Trophoblast cell (in vitro differentiated cells and primary cell): Measurements from ENCODE around the gene TNS3.
A peak's percentile ranks its signal among the peaks of the same experiment; 100 is the strongest.

Source experiments
- DNase-seq, 2 donors: peaks; one replicate each; pipeline ENCODE4 v3.0.0-alpha.2; 2016
- H2AFZ ChIP-seq: 2 replicates; pipeline ENCODE4 v1.6.1; 2013; ENCODE audit warnings: low read length, moderate library complexity, mild to moderate bottlenecking; ENCODE audit not compliant: insufficient read depth, poor library complexity
- H2AK5ac ChIP-seq: 2 replicates; pipeline ENCODE4 v1.6.1; 2013; ENCODE audit warnings: mild to moderate bottlenecking, low read length
- H2BK120ac ChIP-seq: 2 replicates; pipeline ENCODE4 v1.6.1; 2013; ENCODE audit warnings: low read length, mild to moderate bottlenecking, moderate library complexity; ENCODE audit not compliant: insufficient read depth, poor library complexity
- H2BK12ac ChIP-seq: 2 replicates; pipeline ENCODE4 v1.6.1; 2013; ENCODE audit warnings: mild to moderate bottlenecking, low read length, moderate library complexity
- H2BK5ac ChIP-seq: 2 replicates; pipeline ENCODE4 v1.6.1; 2013; ENCODE audit warnings: low read length, low read depth, moderate library complexity, mild to moderate bottlenecking; ENCODE audit not compliant: poor library complexity
- H3K14ac ChIP-seq: 2 replicates; pipeline ENCODE4 v1.6.1; 2013; ENCODE audit warnings: mild to moderate bottlenecking, low read length
- H3K18ac ChIP-seq: 2 replicates; pipeline ENCODE4 v1.6.1; 2013; ENCODE audit warnings: mild to moderate bottlenecking, low read length
- H3K23ac ChIP-seq: 2 replicates; pipeline ENCODE4 v1.6.1; 2013; ENCODE audit warnings: low read length
- H3K27ac ChIP-seq: 2 replicates; pipeline ENCODE4 v1.5.1; 2013; ENCODE audit warnings: low read depth, mild to moderate bottlenecking, inconsistent platforms, low read length, moderate library complexity
- H3K27me3 ChIP-seq: 2 replicates; pipeline ENCODE4 v1.6.1; 2013; ENCODE audit warnings: inconsistent platforms, mild to moderate bottlenecking, low read length, moderate library complexity; ENCODE audit not compliant: insufficient read depth
- H3K36me3 ChIP-seq, 2 experiments: 1 replicate in 1 of 2; 2 replicates in 1 of 2; pipeline ENCODE4 v1.6.1; 2013; ENCODE audit warnings: low read length in 2 of 2, mild to moderate bottlenecking in 2 of 2, moderate library complexity in 1 of 2; ENCODE audit not compliant: insufficient read depth in 2 of 2, control insufficient read depth in 1 of 2
- H3K4ac ChIP-seq: 2 replicates; pipeline ENCODE4 v1.6.1; 2013; ENCODE audit warnings: low read depth, mild to moderate bottlenecking, low read length, moderate library complexity
- H3K4me1 ChIP-seq, 2 experiments: 1 replicate in 1 of 2; 2 replicates in 1 of 2; pipeline ENCODE4 v1.6.1; 2013; ENCODE audit warnings: low read length in 2 of 2, mild to moderate bottlenecking in 2 of 2, moderate library complexity in 1 of 2; ENCODE audit not compliant: insufficient read depth in 2 of 2, control insufficient read depth in 1 of 2
- H3K4me2 ChIP-seq: 2 replicates; pipeline ENCODE4 v1.6.1; 2013; ENCODE audit warnings: inconsistent platforms, mild to moderate bottlenecking, low read length, moderate library complexity
- H3K4me3 ChIP-seq: 2 replicates; pipeline ENCODE4 v1.5.1; 2013; ENCODE audit warnings: mild to moderate bottlenecking, low read depth, low read length, inconsistent platforms
- H3K79me1 ChIP-seq: one replicate; pipeline ENCODE4 v1.6.1; 2013; ENCODE audit warnings: low read length
- H3K79me2 ChIP-seq: 2 replicates; pipeline ENCODE4 v1.6.1; 2013; ENCODE audit warnings: low read length, mild to moderate bottlenecking; ENCODE audit not compliant: control insufficient read depth, insufficient read depth, poor library complexity
- H3K9ac ChIP-seq: 2 replicates; pipeline ENCODE4 v1.6.1; 2013; ENCODE audit warnings: mild to moderate bottlenecking, low read length
- H3K9me3 ChIP-seq: 2 replicates; pipeline ENCODE4 v1.6.1; 2013; ENCODE audit warnings: low read depth, mild to moderate bottlenecking, control low read depth, inconsistent platforms, low read length; ENCODE audit not compliant: insufficient read depth
- H4K12ac ChIP-seq: 2 replicates; pipeline ENCODE4 v1.6.1; 2013; ENCODE audit warnings: low read depth, mild to moderate bottlenecking, low read length, moderate library complexity
- H4K8ac ChIP-seq: 2 replicates; pipeline ENCODE4 v1.6.1; 2013; ENCODE audit warnings: low read depth, mild to moderate bottlenecking, low read length, moderate library complexity
- H4K91ac ChIP-seq: one replicate; pipeline ENCODE4 v1.6.1; 2013; ENCODE audit warnings: low read depth, mild to moderate bottlenecking, low read length, moderate library complexity
- WGBS: extraction: QIAGEN DNeasy Blood & Tissue Kit; methylation state at CpG from one replicate; pipeline ENCODE4 v1.1.7; 2013; ENCODE audit warnings: missing lambda C conversion rate; ENCODE audit not compliant: insufficient read length, insufficient coverage; ENCODE audit errors: extremely low coverage; 5-methylcytosine and 5-hydroxymethylcytosine counted together

TNS3 gene

DNA sequence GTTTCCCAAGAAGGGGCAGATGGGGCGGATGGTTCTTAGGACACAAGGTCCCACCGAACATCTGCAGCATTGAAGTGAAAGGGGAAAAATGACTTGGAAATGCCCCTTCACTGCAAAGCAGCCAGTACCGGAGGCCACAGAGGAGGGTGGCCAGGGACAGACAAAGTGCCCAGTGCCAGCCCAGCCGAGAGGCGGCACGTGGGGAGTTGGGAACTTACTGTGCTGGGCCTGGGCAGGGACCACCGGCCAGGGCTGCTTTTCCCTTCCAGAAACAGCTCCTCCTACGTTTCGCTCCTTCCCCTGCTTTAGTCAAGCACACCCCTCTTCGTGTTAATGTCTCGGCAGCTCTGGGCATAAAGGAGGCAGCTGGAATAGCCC, 129.2 kb downstream of the TNS3 start:
- Histone ChIP-seq H3K36me3 (peaks cover 28 to 35% of the 10 kb centered on the region in 2 experiments), H3K4ac (peak overlapping the region; percentile 76), H3K18ac (peak overlapping the region; percentile 34), H3K14ac (peak overlapping the region; percentile 25), H3K9ac (no peak overlapping the region), H2BK5ac (peak overlapping the region; percentile 42), H3K4me1 (peaks cover 26 to 30% of the 10 kb centered on the region in 2 experiments), H3K79me2 (peaks cover 16% of the 10 kb centered on the region), H3K4me2 (no peak overlapping the region), H3K79me1 (peaks cover 26% of the 10 kb centered on the region), H3K4me3 (no peak overlapping the region), H4K12ac (peak overlapping the region; percentile 15), H4K8ac (peak overlapping the region; percentile 30), H2BK12ac (peak overlapping the region; percentile 9), H2BK120ac (peak overlapping the region; percentile 16), H4K91ac (peak overlapping the region; percentile 52), H3K27me3 (no peaks in the 10 kb centered on the region), H2AK5ac (peak overlapping the region; percentile 1), H3K23ac (no peak overlapping the region), H3K27ac (peak overlapping the region; percentile 44), H2AFZ (no peak overlapping the region), H3K9me3 (no peaks in the 10 kb centered on the region)
- WGBS: no CpG with 5 or more reads among the region's 11 CpGs
- no peak for DNase-seq

DNA sequence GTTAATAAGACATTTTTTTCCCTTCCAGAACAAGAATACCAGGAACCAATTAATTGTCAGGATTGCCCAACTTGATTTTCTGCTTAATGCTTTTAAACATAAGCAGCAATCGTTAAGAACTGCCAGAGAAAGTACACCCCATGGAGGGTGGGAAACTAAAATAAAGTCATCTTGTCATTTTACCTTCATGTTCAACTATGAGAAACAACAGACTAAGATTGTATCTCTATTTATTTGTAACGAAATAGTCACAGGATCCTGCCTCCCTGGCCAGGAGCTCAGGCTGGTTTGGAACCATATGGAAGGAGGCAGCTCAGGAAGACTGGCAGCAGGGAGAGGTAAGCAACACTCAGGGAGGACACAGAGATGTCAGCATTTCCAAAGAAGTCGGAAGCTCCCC, 129.6 kb downstream of the TNS3 start:
- peak overlapping the region; percentile 1 for H2AK5ac ChIP-seq
- H3K4me3 ChIP-seq: no peak overlapping the region
- H3K36me3 ChIP-seq: peaks cover 28 to 39% of the 10 kb centered on the region in 2 experiments
- H3K4ac ChIP-seq: peak overlapping the region; percentile 76
- H4K12ac ChIP-seq: peak overlapping the region; percentile 15
- WGBS: no CpG with 5 or more reads among the region's 3 CpGs
- H3K27ac ChIP-seq: no peak overlapping the region
- H4K91ac ChIP-seq: peak overlapping the region; percentile 52
- H3K27me3 ChIP-seq: no peaks in the 10 kb centered on the region
- H3K9ac ChIP-seq: no peak overlapping the region
- H3K14ac ChIP-seq: no peak overlapping the region
- peaks cover 18% of the 10 kb centered on the region for H3K79me2 ChIP-seq
- H3K18ac ChIP-seq: peak overlapping the region; percentile 34
- DNase-seq: no peak
- H3K79me1 ChIP-seq: peaks cover 27% of the 10 kb centered on the region
- peaks cover 30 to 34% of the 10 kb centered on the region in 2 experiments for H3K4me1 ChIP-seq
- H2BK120ac ChIP-seq: no peak overlapping the region
- no peaks in the 10 kb centered on the region for H3K9me3 ChIP-seq
- H3K23ac ChIP-seq: no peak overlapping the region
- no peak overlapping the region for H3K4me2 ChIP-seq
- H4K8ac ChIP-seq: no peak overlapping the region
- H2BK12ac ChIP-seq: peak overlapping the region; percentile 42
- no peak overlapping the region for H2BK5ac ChIP-seq
- H2AFZ ChIP-seq: no peak overlapping the region

DNA sequence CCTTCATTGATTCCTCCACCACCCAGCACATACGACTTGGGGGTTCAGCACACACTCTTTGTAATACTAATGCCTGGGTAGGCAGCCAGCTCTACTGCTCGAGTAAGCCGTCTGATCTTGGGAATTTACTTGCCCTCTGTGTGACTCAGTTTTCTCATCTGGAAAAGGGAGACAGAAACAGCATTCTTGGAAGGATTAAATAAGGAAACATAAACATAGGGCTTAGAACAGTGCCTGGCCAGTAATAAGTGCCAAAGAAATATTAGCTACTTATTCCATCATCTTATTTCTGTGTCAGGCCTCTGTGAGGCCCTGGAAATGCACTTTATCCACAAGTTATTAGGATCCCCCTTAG, 130.1 kb downstream of the TNS3 start:
- H2AK5ac ChIP-seq: no peak overlapping the region
- no peak overlapping the region for H2AFZ ChIP-seq

DNA sequence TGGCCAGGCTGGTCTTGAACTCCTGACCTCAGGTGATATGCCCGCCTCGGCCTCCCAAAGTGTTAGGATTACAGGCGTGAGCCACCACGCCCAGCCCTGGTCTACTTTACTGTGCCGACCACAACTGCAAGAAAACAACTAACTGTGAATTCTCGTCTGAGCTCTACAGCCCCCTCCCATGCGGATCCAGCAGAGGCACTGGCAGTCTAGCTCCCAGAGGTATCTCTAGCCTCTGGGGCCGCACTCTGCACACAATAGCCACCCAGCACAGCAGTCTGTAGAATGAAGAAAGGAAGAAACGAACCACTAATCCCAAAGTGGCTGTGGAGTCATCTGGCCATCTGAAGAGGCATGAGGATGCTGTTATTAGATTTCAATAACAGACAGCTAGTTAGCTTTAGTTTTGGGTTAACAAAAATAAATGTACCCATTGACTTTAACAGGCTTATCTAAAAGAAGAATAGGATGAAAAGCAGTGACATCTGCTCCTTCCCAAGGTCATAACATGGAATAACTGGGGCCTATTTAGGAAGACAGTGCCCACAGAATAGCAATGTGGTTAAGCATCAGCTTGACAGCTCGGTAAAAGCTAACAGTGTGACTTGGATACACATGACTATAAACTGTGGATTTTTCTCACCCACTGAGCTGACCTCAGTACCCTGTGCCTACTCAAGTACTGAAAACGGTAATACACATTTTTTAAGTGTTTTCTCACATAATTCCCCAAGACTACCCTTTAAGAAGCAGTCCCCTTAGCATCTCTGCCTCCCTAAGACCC, 131.9 kb downstream of the TNS3 start:
- Histone ChIP-seq H4K91ac (no peak overlapping the region), H2AK5ac (no peak overlapping the region), H2BK5ac (no peak overlapping the region), H2BK12ac (no peak overlapping the region), H3K4me2 (no peak overlapping the region), H3K9me3 (no peaks in the 10 kb centered on the region), H4K12ac (no peak overlapping the region), H3K36me3 (peaks cover 22 to 33% of the 10 kb centered on the region in 2 experiments), H3K23ac (no peak overlapping the region), H3K4me3 (no peak overlapping the region), H3K4me1 (peaks cover 29 to 31% of the 10 kb centered on the region in 2 experiments), H3K27me3 (no peaks in the 10 kb centered on the region), H3K18ac (no peak overlapping the region), H4K8ac (no peak overlapping the region), H3K79me1 (peaks cover 21% of the 10 kb centered on the region), H2AFZ (no peak overlapping the region), H3K9ac (no peak overlapping the region), H3K27ac (no peak overlapping the region), H3K79me2 (peaks cover 11% of the 10 kb centered on the region), H3K14ac (no peak overlapping the region), H3K4ac (no peak overlapping the region), H2BK120ac (no peak overlapping the region)
- no CpG with 5 or more reads among the region's 11 CpGs for WGBS
- no peak for DNase-seq

More for the DNA sequence above, 130.1 kb downstream of the TNS3 start:
- H3K79me1 ChIP-seq: peaks cover 27% of the 10 kb centered on the region
- peaks cover 28 to 40% of the 10 kb centered on the region in 2 experiments for H3K36me3 ChIP-seq
- H4K91ac ChIP-seq: no peak overlapping the region
- no peak overlapping the region for H3K14ac ChIP-seq
- H3K23ac ChIP-seq: no peak overlapping the region
- H2BK5ac ChIP-seq: no peak overlapping the region
- H3K9ac ChIP-seq: no peak overlapping the region
- H2BK120ac ChIP-seq: no peak overlapping the region
- no peak overlapping the region for H4K8ac ChIP-seq
- no peak for DNase-seq
- H4K12ac ChIP-seq: no peak overlapping the region
- no peak overlapping the region for H3K4ac ChIP-seq
- no peak overlapping the region for H3K4me2 ChIP-seq
- no peak overlapping the region for H3K4me3 ChIP-seq
- H2BK12ac ChIP-seq: no peak overlapping the region
- no peaks in the 10 kb centered on the region for H3K9me3 ChIP-seq
- whole genome bisulfite sequencing: no CpG with 5 or more reads among the region's 3 CpGs
- no peaks in the 10 kb centered on the region for H3K27me3 ChIP-seq
- peaks cover 18% of the 10 kb centered on the region for H3K79me2 ChIP-seq
- no peak overlapping the region for H3K18ac ChIP-seq
- H3K4me1 ChIP-seq: peaks cover 34 to 37% of the 10 kb centered on the region in 2 experiments
- no peak overlapping the region for H3K27ac ChIP-seq
